A673 (cell line): Measurements from ENCODE around the gene KCNH3. TPM values are rescaled to one million over a fixed set of nuclear protein-coding genes. Genes with fewer than 3 reads are reported as not detected.

Experiments
- BruUV-seq: library from RNA; stranded (reverse); fragments of 400-500 nt; replicated peaks from 2 replicates; lab custom pipeline; 2021; lab: Mats Ljungman, UMichigan
- CTCF ChIA-PET: fragments of 300-600 bp; sonication (Branson Sonifier 250); formaldehyde crosslinking; loops from one replicate; lab custom pipeline; 2022; ENCODE audit warnings: antibody characterized with exemption; lab: Charles Lee
- POLR2A ChIA-PET: fragments of 300-600 bp; sonication (Branson Sonifier 250); formaldehyde crosslinking; loops from one replicate; lab custom pipeline; 2022; ENCODE audit warnings: antibody characterized with exemption; ENCODE audit not compliant: low non-redundant PET; lab: Charles Lee
- DNase-seq: peaks from one replicate; pipeline ENCODE4 v3.0.0-alpha.2; 2015; ENCODE audit warnings: low spot score
- H3K27ac ChIP-seq: fragments of 200-600 bp; sonication (generic); 2 replicates; pipeline ENCODE4 v1.5.1; 2016; ENCODE audit warnings: mixed run types, low read depth, mild to moderate bottlenecking, mixed read lengths, antibody characterized with exemption, low read length; ENCODE audit not compliant: poor library complexity, severe bottlenecking
- H3K27me3 ChIP-seq: fragments of 200-600 bp; sonication (generic); replicated peaks from 2 replicates; pipeline ENCODE4 v1.6.1; 2017; ENCODE audit warnings: mixed run types, low read depth, mild to moderate bottlenecking, mixed read lengths, antibody characterized with exemption, low read length; ENCODE audit not compliant: insufficient read depth, poor library complexity
- H3K36me3 ChIP-seq: fragments of 200-600 bp; sonication (generic); 2 replicates; pipeline ENCODE4 v1.6.1; 2016; ENCODE audit warnings: mixed run types, mild to moderate bottlenecking, mixed read lengths, antibody characterized with exemption, low read length; ENCODE audit not compliant: insufficient read depth, poor library complexity, severe bottlenecking
- H3K4me1 ChIP-seq: fragments of 200-600 bp; sonication (generic); 2 replicates; pipeline ENCODE4 v1.6.1; 2017; ENCODE audit warnings: mixed run types, mild to moderate bottlenecking, mixed read lengths, antibody characterized with exemption, low read length; ENCODE audit not compliant: insufficient read depth, poor library complexity, severe bottlenecking
- H3K4me3 ChIP-seq: fragments of 200-600 bp; sonication (generic); 2 replicates; pipeline ENCODE4 v1.5.1; 2016; ENCODE audit warnings: low read depth, mixed run types, mild to moderate bottlenecking, mixed read lengths, low read length; ENCODE audit not compliant: poor library complexity, severe bottlenecking
- H3K9me3 ChIP-seq: fragments of 200-600 bp; sonication (generic); 2 replicates; pipeline ENCODE4 v1.6.1; 2016; ENCODE audit warnings: mixed run types, low read depth, mild to moderate bottlenecking, mixed read lengths, antibody characterized with exemption, low read length; ENCODE audit not compliant: poor library complexity, severe bottlenecking
- CTCF ChIP-seq: fragments of 300-800, 200-600 bp; sonication (generic); conservative IDR thresholded peaks from 2 replicates; pipeline ENCODE4 v1.5.1; 2017; ENCODE audit warnings: low read depth, mild to moderate bottlenecking, antibody characterized with exemption, low read length, moderate library complexity, mixed read lengths
- EZH2 ChIP-seq: fragments of 200-600 bp; sonication (generic); IDR thresholded peaks from 2 replicates; pipeline ENCODE4 v1.6.1; 2017; ENCODE audit warnings: borderline replicate concordance, low read depth, mild to moderate bottlenecking, mixed read lengths, antibody characterized with exemption, low read length; ENCODE audit not compliant: poor library complexity, severe bottlenecking
- intact Hi-C: fragments of 100-400 bp; cut with micrococcal nuclease; formaldehyde crosslinking; loops from one replicate; pipeline ENCODE4 v1.10.0; 2022; ENCODE audit not compliant: unreplicated experiment
- total RNA-seq: library from RNA; stranded (reverse); gene quantifications from 2 replicates; pipeline ENCODE4 v1.2.3, GENCODE V29; 2021

KCNH3 gene
- total RNA-seq, 1 experiment from 2014 or later: 4.0 TPM

GRCh38 chr12:49580572-49581535 lies 42.0 kb downstream of the KCNH3 start:
- CTCF ChIA-PET: interaction anchor here (0.5 to 3.1 kb wide), 8 partner anchors 41 to 1567 kb away, joined by 3 to 33 read pairs (median 3); partner anchors contain the start of genes DNAJC22 and SPATS2
- no peaks in the 10 kb centered on the region for H3K4me1 ChIP-seq
- H3K4me3 ChIP-seq: no peak overlapping the region
- no peak overlapping the region for H3K27ac ChIP-seq
- no TSS peak for BruUV-seq
- peak; percentile 84 for DNase-seq
- no peaks in the 10 kb centered on the region for H3K36me3 ChIP-seq
- TF ChIP-seq EZH2 (no peak), CTCF (peak; percentile 92)
- H3K27me3 ChIP-seq: no peaks in the 10 kb centered on the region
- H3K9me3 ChIP-seq: no peaks in the 10 kb centered on the region
- POLR2A ChIA-PET: no interaction called here
- intact Hi-C loops: loop anchor here (5.0 kb wide), 1 partner anchor 224 kb away; no protein-coding TSS in a partner anchor

GRCh38 chr12:49582201-49582600 lies 43.4 kb downstream of the KCNH3 start:
- no peaks in the 10 kb centered on the region for H3K4me1 ChIP-seq
- POLR2A ChIA-PET: no interaction called here
- H3K9me3 ChIP-seq: no peaks in the 10 kb centered on the region
- BruUV-seq: no TSS peak
- no peaks in the 10 kb centered on the region for H3K27me3 ChIP-seq
- TF ChIP-seq CTCF: no peak
- no peaks in the 10 kb centered on the region for H3K36me3 ChIP-seq
- DNase-seq: no peak
- no peak overlapping the region for H3K4me3 ChIP-seq
- CTCF ChIA-PET: interaction anchor here (3.1 kb wide), 1 partner anchor 224 kb away, joined by 33 read pairs; no protein-coding TSS in a partner anchor
- H3K27ac ChIP-seq: no peak overlapping the region
- intact Hi-C loops: loop anchor here (5.0 kb wide), 1 partner anchor 225 kb away; no protein-coding TSS in a partner anchor

- POLR2A ChIA-PET: no interaction called here
- H3K4me3 ChIP-seq: no peak overlapping the region
- no TSS peak for BruUV-seq
- CTCF ChIA-PET: interaction anchor here (3.1 kb wide), 1 partner anchor 225 kb away, joined by 33 read pairs; no protein-coding TSS in a partner anchor
- H3K27me3 ChIP-seq: no peaks in the 10 kb centered on the region
- no peak overlapping the region for H3K27ac ChIP-seq
- no peak for DNase-seq
- TF ChIP-seq CTCF (no peak), EZH2 (no peak)
- H3K4me1 ChIP-seq: no peaks in the 10 kb centered on the region
- intact Hi-C loops: loop anchor here (5.0 kb wide), 1 partner anchor 226 kb away; no protein-coding TSS in a partner anchor
- no peaks in the 10 kb centered on the region for H3K36me3 ChIP-seq
- no peaks in the 10 kb centered on the region for H3K9me3 ChIP-seq
These were observed 44.0 kb downstream of the KCNH3 start for GRCh38 chr12:49582850-49583249.
